Measurements from ENCODE around the gene BMPR1B. TPM values are rescaled to one million over a fixed set of nuclear protein-coding genes. Genes with fewer than 3 reads are reported as not detected.

Gene BMPR1B
- total RNA-seq, 1 donor from 2014 or later = not detected

- H3K4me1 Mint-ChIP-seq (ENCODE audit: low read depth) = no peaks in the 10 kb centered on the region
- H3K4me3 Mint-ChIP-seq = no peak overlapping the region
- intact Hi-C loops (cut with micrococcal nuclease) = no loop called here
- no peak for DNase-seq (ENCODE audit: low spot score)
- no peak overlapping the region for H3K27ac Mint-ChIP-seq
- no peaks in the 10 kb centered on the region for H3K9me3 Mint-ChIP-seq
- H3K36me3 Mint-ChIP-seq (ENCODE audit: low read depth) = no peaks in the 10 kb centered on the region
- no peaks in the 10 kb centered on the region for H3K27me3 Mint-ChIP-seq (ENCODE audit: insufficient read depth)
These were observed 446.6 kb downstream of the BMPR1B start for GRCh38 chr4:95204267-95204844.

- H3K27me3 Mint-ChIP-seq (ENCODE audit: insufficient read depth) = no peaks in the 10 kb centered on the region
These were observed 447.1 kb downstream of the BMPR1B start for GRCh38 chr4:95204873-95205272.

More at GRCh38 chr4:95204873-95205272, 447.1 kb downstream of the BMPR1B start:
- intact Hi-C loops (cut with micrococcal nuclease) = no loop called here
- Mint-ChIP-seq H3K36me3 (ENCODE audit: low read depth) (no peaks in the 10 kb centered on the region), H3K4me1 (ENCODE audit: low read depth) (no peaks in the 10 kb centered on the region), H3K9me3 (no peaks in the 10 kb centered on the region), H3K4me3 (no peak overlapping the region), H3K27ac (no peak overlapping the region)
- no peak for DNase-seq (ENCODE audit: low spot score)
